Islet of Langerhans (tissue), 1 donor: ENCODE data around the gene HNRNPUL2.
"Not testable (repeated sequence)": the region's sequence is repeated elsewhere in the genome, so short reads cannot be mapped to it uniquely, and the experiment has no call there.

Experiments
- FAIRE-seq: peaks from one replicate; lab custom pipeline; 2011; peaks lifted over from hg19 to GRCh38; lab: Jason Lieb, UNC

The HNRNPUL2 gene

GRCh38 chr11:62702246-62702645 lies 25.0 kb downstream of the HNRNPUL2 start:
- FAIRE-seq, result no peak

GRCh38 chr11:62694455-62695167 lies 32.6 kb downstream of the HNRNPUL2 start:
- FAIRE-seq, result no peak

- FAIRE-seq, result not testable (repeated sequence)
These were observed 33.6 kb downstream of the HNRNPUL2 start for GRCh38 chr11:62693624-62694023.

GRCh38 chr11:62689421-62690183 lies 37.7 kb downstream of the HNRNPUL2 start, which contains the start of gene LRRN4CL:
LRRN4CL (minus strand) TSS chr11:62689530; CDS start chr11:62688508, 1,022 bp downstream.
- FAIRE-seq, result no peak

GRCh38 chr11:62688491-62688890 lies 38.8 kb downstream of the HNRNPUL2 start:
- no peak for FAIRE-seq

- no peak for FAIRE-seq
These were observed 39.5 kb downstream of the HNRNPUL2 start for GRCh38 chr11:62687508-62688396.

- no peak for FAIRE-seq
These were observed 44.7 kb downstream of the HNRNPUL2 start for GRCh38 chr11:62682518-62682917.

GRCh38 chr11:62680825-62681240 lies 46.4 kb downstream of the HNRNPUL2 start:
- no peak for FAIRE-seq

- FAIRE-seq, result no peak
These were observed 48.2 kb downstream of the HNRNPUL2 start, which contains the start of gene UBXN1 for GRCh38 chr11:62678770-62679696. UBXN1 (minus strand) TSS chr11:62679073; CDS start chr11:62678923, 150 bp downstream.

- no peak for FAIRE-seq
These were observed 48.9 kb downstream of the HNRNPUL2 start for GRCh38 chr11:62678433-62678769.

- FAIRE-seq, result no peak
These were observed 49.5 kb downstream of the HNRNPUL2 start for GRCh38 chr11:62677714-62678113.

GRCh38 chr11:62677156-62677555 lies 50.1 kb downstream of the HNRNPUL2 start:
- no peak for FAIRE-seq

GRCh38 chr11:62676698-62677097 lies 50.6 kb downstream of the HNRNPUL2 start:
- FAIRE-seq, result no peak

GRCh38 chr11:62675415-62675814 lies 51.8 kb downstream of the HNRNPUL2 start:
- FAIRE-seq, result not testable (repeated sequence)

- FAIRE-seq, result no peak
These were observed 54.1 kb downstream of the HNRNPUL2 start for GRCh38 chr11:62673196-62673525.

- no peak for FAIRE-seq
These were observed 55.5 kb downstream of the HNRNPUL2 start, which contains the start of the genes LBHD1 and UQCC3 for GRCh38 chr11:62671608-62672389. LBHD1 (minus strand) TSS chr11:62672267; CDS start chr11:62670031, 2,236 bp downstream. UQCC3 (plus strand) TSS chr11:62671673; CDS start chr11:62671746, 73 bp downstream.

GRCh38 chr11:62671236-62671607 lies 56.0 kb downstream of the HNRNPUL2 start:
- no peak for FAIRE-seq

- no peak for FAIRE-seq
These were observed 57.7 kb downstream of the HNRNPUL2 start for GRCh38 chr11:62669420-62670161.

- FAIRE-seq, result no peak
These were observed 59.8 kb downstream of the HNRNPUL2 start for GRCh38 chr11:62667460-62667859.
